Skin epidermis (tissue), 12 donors: ENCODE measurements around the gene ATF7IP2.
"Not testable (repeated sequence)": the region's sequence is repeated elsewhere in the genome, so short reads cannot be mapped to it uniquely, and the experiment has no call there.

Experiments
- H3K27ac ChIP-seq, 21 experiments: fragments of 200-600 bp; sonication (generic) in 11 of 21; one replicate each; pipeline ENCODE4 v1.5.0; 2020; ENCODE audit warnings: mild to moderate bottlenecking in 3 of 21, inconsistent platforms in 2 of 21, moderate library complexity in 2 of 21
- H3K4me3 ChIP-seq, 7 experiments: fragments of 200-600 bp; sonication (generic) in 2 of 7; one replicate each; pipeline ENCODE4 v1.5.0; 2020; ENCODE audit warnings: inconsistent platforms in 2 of 7, mild to moderate bottlenecking in 2 of 7, moderate library complexity in 1 of 7

Gene ATF7IP2

GRCh38 chr16:10373556-10373955 lies 12.3 kb upstream of the ATF7IP2 start:
- Histone ChIP-seq H3K4me3 (no peak overlapping the region), H3K27ac (no peak overlapping the region)

GRCh38 chr16:10376229-10376628 lies 9.6 kb upstream of the ATF7IP2 start:
- H3K27ac ChIP-seq, result no peak overlapping the region
- H3K4me3 ChIP-seq, result no peak overlapping the region

GRCh38 chr16:10383626-10384025 lies 2.2 kb upstream of the ATF7IP2 start:
- H3K27ac ChIP-seq, result no peak overlapping the region
- H3K4me3 ChIP-seq, result no peak overlapping the region

GRCh38 chr16:10386517-10387100 lies 748 bp downstream of the ATF7IP2 start:
- Histone ChIP-seq H3K4me3 (peak overlapping the region; percentile 44 to 62 (median 58)), H3K27ac (peak overlapping the region in 17 of 21 experiments; percentile 9 to 81 (median 69))

- Histone ChIP-seq H3K27ac (no peak overlapping the region), H3K4me3 (peak overlapping the region in 3 of 7 experiments; percentile 56 to 61 (median 58))
These were observed 1.3 kb downstream of the ATF7IP2 start for GRCh38 chr16:10387188-10387617.

- Histone ChIP-seq H3K4me3 (no peak overlapping the region), H3K27ac (no peak overlapping the region)
These were observed 3.1 kb downstream of the ATF7IP2 start for GRCh38 chr16:10388988-10389387.

GRCh38 chr16:10390330-10390729 lies 4.5 kb downstream of the ATF7IP2 start:
- no peak overlapping the region for H3K27ac ChIP-seq
- H3K4me3 ChIP-seq, result no peak overlapping the region

GRCh38 chr16:10390867-10391266 lies 5.0 kb downstream of the ATF7IP2 start:
- Histone ChIP-seq H3K4me3 (no peak overlapping the region), H3K27ac (no peak overlapping the region)

- H3K27ac ChIP-seq, result no peak overlapping the region
These were observed 5.5 kb downstream of the ATF7IP2 start for GRCh38 chr16:10391339-10391738.

GRCh38 chr16:10402975-10403374 lies 17.1 kb downstream of the ATF7IP2 start:
- no peak overlapping the region for H3K4me3 ChIP-seq
- H3K27ac ChIP-seq, result no peak overlapping the region

More at GRCh38 chr16:10391339-10391738, 5.5 kb downstream of the ATF7IP2 start:
- H3K4me3 ChIP-seq, result no peak overlapping the region

GRCh38 chr16:10405386-10405939 lies 19.6 kb downstream of the ATF7IP2 start:
- H3K27ac ChIP-seq, result no peak overlapping the region
- no peak overlapping the region for H3K4me3 ChIP-seq

- H3K27ac ChIP-seq, result no peak overlapping the region
- H3K4me3 ChIP-seq, result no peak overlapping the region
These were observed 23.0 kb downstream of the ATF7IP2 start for GRCh38 chr16:10408824-10409381.

GRCh38 chr16:10409713-10410112 lies 23.9 kb downstream of the ATF7IP2 start:
- not testable (repeated sequence) for H3K4me3 ChIP-seq, H3K27ac ChIP-seq

- Histone ChIP-seq H3K4me3 (no peak overlapping the region), H3K27ac (no peak overlapping the region)
These were observed 24.6 kb downstream of the ATF7IP2 start for GRCh38 chr16:10410469-10410868.

GRCh38 chr16:10412935-10413601 lies 27.2 kb downstream of the ATF7IP2 start:
- no peak overlapping the region for H3K4me3 ChIP-seq
- no peak overlapping the region for H3K27ac ChIP-seq

GRCh38 chr16:10418204-10418603 lies 32.3 kb downstream of the ATF7IP2 start:
- H3K27ac ChIP-seq, H3K4me3 ChIP-seq: not testable (repeated sequence)

- no peak overlapping the region for H3K27ac ChIP-seq
- no peak overlapping the region for H3K4me3 ChIP-seq
These were observed 33.8 kb downstream of the ATF7IP2 start for GRCh38 chr16:10419701-10420100.

- no peak overlapping the region for H3K27ac ChIP-seq
- no peak overlapping the region for H3K4me3 ChIP-seq
These were observed 35.7 kb downstream of the ATF7IP2 start for GRCh38 chr16:10421596-10421995.

- H3K27ac ChIP-seq, result no peak overlapping the region
- H3K4me3 ChIP-seq, result no peak overlapping the region
These were observed 42.7 kb downstream of the ATF7IP2 start for GRCh38 chr16:10428433-10429168.

GRCh38 chr16:10429299-10429969 lies 43.6 kb downstream of the ATF7IP2 start:
- not testable (repeated sequence) for H3K4me3 ChIP-seq, H3K27ac ChIP-seq
